GM18502 (cell line): ENCODE results near the gene PRKCD.

Experiments
- ATAC-seq: cut with Tn5 transposase; IDR thresholded peaks from one replicate; pipeline ENCODE4 v1.9.1; 2021; ENCODE audit warnings: mild to moderate bottlenecking; ENCODE audit not compliant: unreplicated experiment, poor library complexity

Gene PRKCD

DNA sequence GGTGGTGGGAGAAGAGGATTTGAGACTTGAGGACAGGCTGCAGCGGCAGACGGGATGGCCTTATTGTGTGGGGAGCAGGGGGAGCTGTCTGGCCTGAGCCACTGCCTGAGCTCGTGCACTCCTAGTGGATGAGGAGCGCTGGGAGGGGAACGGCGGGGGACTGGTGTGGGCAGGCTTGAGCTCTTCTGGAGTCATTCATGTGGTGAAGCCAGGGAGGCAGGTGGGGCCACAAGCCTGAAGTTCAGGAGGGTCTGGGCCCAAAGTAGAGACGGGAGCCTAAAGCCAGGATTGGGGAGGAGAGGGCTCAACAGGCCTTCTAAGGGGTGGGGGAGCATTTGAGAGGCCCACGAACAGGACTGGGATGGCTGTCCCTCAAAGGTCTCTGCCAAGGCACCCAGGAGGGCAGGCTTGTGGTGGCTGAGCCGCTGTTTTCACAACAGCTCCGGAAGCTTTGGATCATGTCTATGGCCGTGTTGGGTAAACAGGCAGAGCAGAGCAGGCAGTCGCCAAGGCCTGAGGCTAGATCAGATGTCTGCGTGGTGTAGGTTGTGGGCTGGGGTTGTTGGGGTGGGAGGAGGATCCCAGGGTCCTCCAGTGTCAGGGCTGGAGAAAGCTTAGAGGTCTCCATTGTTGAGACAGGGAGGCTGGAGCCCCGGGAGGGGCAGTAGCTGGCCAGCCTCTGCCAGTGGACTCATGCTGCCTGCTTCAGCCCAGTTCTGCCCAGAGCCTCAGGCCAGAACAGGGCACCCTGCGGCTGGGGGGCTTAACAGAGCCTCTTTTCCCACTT is 8.2 kb downstream of the PRKCD start:
- ATAC-seq, result no peak

DNA sequence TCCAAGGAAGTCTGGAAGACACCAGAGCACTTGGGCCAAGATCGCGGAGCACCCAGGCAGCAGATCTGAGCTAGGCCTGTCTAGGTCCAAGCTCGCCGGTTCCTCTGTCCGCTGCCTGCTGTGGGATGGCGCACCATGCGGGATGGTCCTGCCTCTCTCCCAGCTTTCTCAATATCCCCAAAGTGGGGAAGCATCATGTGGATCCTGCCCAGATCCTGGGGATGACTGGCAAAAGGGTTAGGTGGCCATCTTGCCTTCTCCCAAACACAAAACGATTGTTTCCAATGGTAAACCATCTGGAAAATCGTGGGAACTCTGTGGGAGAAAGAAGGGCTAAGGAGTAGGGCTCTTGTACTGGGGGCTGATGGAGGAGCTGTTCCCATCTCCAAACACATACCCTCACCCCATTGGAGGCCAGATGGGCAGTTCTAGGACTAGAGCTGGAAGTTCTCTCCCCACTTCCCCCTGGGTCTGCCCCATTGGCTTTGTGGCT is 8.9 kb downstream of the PRKCD start:
- ATAC-seq, result no peak

DNA sequence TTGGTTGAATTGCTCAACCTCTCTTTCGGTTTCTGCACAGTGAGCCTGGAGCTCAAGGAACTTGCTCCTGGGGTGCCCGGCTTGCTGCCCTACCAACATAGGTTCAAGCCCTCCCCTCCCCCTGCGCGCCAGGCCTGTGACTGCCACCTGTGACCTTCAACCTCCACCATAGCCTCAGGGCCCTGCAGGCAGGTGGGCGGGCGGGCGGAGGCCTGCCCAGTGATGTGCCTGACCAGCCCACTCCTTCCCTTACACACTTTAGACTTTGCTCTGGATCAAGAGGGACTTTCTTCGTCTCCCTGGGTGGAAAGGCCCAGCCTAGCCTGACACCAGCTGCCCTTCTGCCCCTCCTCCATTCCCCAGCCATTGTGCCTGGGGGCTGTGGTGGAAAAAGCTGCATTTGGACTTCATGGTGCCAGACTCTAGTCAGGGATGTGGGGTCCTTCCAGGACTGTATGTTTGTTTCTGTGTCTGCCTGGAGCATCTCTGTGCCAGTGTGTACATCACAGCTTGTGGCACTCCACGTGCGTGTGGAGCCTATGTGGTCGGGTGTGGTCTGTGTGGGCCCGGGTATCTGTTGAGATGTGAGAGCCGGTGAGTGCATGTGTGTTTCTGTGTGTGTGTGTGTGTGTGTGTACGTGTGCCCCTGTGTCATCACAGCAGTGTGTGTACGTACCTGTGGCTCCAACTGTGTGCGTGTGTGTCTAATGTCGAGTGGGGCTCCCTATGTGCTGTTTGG is 9.5 kb downstream of the PRKCD start:
- peak; percentile 45 for ATAC-seq

DNA sequence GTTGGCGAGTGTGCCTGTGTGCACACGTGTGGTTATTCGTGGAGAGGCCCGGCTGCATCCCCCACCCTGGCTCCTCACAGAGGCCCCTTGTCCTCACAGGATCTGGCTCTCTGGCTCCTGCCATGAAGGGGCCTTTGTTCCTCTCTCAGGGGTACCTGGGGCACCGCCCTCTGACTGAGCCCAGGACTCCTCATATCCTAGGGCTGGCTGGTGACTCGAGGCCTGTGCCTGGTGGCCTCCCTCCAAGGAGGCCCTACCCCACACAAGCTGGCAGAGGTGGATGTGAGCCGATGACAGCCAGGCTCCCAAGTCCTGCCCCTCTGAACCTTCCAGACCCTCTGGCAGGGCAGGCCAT is 10.0 kb downstream of the PRKCD start:
- no peak for ATAC-seq

DNA sequence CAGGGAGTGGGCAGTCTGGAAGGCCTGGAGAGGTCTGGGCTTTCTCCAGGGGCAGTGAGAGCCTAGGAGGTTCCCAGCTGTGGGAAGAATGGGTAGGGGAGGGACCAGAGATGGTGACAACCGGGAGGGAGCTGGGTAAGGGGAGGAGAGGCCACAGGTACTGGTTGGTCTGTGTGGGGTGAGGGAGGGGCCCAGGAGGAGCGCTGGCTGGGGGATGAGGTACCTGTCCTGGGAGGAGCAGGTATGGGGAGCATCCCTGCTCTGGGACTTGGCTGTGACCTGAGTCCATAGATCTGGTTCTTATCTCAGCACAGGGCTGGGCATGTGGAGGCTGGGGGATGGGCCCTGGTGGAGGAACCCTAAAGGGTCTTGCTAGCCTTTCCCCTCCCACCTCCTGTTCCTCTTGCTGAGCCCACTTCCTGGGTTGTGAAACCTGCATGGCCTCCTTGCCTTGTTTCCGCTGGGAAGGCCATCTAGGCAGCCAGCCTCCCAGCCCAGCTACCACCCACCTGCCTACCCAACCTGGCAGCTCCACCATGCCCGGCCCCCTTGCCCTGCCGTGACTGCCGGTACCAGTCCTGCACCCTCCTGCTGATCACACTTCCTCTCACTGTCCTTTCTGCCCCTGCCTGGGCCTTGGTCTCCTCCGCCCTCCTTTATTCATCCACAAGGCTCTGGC is 11.0 kb downstream of the PRKCD start:
- ATAC-seq, result no peak

DNA sequence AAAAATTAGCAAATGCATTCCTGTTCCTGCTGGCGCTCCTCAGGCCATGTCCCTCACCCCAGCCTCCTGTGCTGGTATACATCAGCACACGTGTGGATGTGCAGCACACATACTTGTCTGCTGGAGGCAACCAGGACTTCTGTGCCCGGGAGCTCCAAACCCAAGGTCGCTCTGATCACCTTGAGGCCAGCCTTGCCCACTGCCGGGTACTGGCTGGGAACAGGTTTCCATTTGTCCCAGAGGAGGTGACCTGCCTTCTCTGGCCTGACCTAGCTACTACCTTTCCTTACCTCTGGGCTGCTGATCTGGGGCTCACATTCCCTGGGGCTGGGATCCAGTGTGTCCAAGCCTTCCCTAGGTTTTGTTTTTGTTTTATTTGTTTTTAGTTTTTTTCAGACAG is 12.1 kb downstream of the PRKCD start:
- ATAC-seq, result no peak

DNA sequence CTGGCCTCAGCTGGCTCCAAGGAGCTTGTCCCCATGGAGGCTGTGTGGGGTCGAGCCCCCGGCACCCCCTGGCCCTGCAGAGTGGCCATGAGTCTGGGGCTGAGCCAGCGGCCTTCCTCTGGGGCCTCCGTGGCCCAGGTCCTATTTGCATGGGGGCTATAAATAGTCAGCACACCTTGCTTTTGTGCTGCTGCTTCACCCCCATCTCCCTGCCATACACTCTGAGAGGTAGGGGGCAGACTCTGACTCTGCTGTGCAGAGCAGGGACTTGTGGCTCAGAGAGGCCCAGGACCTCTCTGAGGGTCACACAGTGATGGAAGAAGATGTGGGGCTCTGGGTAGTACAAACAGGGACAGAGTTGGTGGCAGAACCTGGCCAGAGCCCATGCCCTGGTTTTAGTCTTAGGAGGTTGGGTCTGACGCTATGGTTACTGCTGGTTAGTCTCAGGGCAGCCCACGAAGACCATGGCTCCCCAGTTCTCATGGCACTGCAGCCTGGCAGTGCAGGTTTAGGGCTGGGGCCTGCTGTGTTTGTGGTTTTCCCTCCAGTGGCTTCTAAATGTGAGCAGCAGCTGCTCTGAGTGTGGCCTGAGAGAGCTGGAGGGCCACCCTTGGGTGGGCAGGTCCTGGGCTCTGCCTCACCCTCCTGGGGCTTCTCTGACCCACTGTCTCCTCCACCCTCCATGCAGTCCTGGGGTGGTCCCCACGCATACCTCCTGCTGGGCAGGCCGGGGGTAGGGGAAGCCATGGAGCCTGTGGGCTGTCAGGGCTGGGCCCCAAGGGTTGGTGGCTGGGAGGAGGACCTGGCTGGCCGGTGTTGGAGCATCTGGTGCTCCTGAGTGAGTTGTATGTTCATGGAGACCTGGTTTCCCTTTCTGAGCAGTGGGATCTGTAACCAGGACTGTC is 13.6 kb downstream of the PRKCD start:
- ATAC-seq, result peak; percentile 52

DNA sequence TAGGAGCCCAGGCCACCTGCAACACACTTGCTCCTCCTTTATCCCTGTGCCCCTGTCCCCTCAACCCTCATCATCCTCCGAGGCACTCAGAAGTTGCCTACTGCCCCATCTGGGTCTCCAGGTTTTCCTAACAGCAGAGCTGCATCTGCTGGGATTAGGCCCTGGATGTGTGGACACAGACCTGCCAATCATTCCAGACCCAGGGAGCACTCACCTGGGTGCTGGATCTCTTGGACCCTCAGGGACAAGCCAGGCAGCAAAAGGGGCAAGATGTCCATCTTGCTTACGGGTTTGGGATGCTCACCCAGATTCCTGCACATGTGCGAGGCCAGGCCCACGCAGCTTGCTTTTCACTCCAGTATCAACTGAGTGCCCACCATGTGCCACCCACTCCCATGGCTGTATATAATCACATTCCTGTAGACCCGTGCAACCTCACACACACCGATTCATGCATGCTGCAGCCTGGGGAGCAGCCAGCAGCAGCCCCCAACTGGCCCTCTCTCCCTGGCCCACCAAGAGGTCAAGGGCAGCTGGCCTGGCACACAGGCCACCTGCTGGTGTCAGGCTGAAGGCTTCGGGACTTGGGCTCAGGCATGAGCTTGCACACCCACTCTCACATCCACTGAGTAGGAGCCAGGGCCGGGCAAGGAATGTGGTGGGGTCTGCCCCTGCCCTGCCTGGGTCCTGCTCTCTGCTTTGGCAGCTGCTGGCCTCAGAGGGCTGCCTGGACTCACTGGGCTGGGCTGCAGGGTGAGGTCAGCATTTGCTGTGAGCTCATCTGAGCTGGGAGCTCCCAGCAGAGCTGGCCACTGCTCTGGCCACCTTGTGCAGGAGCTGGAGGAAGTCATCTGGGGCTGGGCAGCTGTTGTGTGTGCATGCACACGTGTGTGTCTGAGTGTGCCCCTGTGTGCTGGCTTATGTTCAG is 14.9 kb downstream of the PRKCD start:
- no peak for ATAC-seq

DNA sequence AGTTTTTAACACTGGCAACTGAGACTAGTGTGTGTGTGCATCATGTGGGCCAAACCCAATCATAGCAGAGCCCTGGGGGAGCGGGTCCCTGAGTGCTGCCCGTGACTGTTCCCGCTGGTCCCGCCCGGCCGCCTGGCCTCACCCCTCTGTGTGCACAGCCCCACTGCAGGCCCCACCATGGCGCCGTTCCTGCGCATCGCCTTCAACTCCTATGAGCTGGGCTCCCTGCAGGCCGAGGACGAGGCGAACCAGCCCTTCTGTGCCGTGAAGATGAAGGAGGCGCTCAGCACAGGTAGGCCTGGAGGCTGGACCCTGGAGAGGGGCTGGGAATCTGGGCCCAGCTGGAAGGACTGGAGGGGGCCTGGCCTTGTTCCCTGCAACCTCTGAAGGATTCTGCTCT is 17.2 kb downstream of the PRKCD start:
- ATAC-seq, result no peak

DNA sequence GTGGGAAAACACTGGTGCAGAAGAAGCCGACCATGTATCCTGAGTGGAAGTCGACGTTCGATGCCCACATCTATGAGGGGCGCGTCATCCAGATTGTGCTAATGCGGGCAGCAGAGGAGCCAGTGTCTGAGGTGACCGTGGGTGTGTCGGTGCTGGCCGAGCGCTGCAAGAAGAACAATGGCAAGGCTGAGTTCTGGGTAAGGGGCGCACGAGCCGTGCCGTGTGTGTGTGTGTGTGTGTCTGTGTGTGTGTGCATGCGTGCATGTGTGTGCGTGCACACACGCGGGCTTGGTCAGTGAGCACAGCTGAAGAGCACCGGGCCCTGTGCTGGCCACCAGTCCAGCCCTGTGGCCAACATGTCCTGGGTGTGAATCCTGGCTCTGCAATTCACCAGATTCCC is 18.6 kb downstream of the PRKCD start:
- ATAC-seq, result no peak

DNA sequence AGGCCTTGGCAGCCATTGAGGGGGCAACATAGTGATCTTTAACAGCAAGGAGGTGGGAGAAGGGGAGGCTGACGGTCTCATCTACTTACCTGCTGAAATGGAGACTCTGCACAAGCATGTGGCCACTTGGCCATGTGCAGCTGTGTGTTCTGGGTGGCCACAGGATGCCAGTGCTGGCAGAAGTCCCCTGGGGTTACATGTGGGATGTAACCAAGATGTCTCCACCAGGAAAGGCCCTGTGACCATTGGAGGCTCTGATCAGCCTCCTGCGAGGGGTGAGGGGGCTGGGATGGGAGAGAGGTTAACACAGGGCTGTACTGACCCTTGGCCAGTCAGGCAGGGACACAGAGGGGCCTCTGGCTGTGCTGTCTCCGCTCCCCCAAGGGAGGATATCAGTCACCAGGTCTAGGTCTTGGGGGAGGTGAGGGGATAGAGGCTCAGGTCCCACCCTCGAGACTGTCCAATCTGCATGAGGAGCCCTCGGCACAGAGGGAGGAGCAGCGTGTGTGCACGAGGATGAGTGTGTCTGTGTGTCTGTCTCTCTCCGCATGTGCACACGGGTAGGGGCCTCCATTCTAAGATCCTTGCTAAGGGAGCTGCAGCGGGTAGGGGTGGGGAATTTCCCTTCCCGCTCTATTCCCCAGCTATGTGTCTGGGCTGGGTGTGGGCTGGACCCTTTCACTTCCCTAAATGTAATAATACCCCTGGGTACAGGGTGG is 19.5 kb downstream of the PRKCD start:
- peak; percentile 93 for ATAC-seq

DNA sequence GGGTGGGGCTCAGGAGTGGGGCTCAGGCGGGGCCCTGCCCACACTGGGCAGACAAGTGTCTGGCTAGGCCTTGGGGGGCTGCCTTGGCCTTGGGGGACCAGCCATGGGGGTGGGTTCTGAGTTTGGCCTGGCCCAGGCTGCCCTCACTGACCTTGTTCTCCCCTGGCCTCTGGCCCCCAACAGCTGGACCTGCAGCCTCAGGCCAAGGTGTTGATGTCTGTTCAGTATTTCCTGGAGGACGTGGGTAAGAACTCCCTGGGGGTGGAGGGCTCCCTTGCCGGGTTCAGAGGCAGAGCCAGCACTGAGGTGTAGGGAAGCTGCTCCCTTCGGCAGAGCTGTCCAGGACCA is 20.0 kb downstream of the PRKCD start:
- peak; percentile 18 for ATAC-seq

DNA sequence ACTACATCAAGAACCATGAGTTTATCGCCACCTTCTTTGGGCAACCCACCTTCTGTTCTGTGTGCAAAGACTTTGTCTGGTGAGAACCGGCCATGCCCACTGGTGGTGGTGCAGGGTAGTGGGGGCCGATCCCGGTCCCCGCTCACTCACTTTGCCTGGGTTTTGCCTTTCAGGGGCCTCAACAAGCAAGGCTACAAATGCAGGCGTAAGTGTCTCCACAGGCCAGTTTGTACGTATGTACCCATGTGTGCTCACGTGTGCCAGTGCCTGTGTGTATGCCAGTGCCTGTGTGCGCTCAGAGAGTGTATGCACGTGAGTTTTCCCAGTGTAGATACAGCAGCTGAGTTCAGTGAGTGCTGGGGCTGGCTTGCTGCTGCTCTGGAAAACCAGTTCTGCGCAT is 20.5 kb downstream of the PRKCD start:
- no peak for ATAC-seq

DNA sequence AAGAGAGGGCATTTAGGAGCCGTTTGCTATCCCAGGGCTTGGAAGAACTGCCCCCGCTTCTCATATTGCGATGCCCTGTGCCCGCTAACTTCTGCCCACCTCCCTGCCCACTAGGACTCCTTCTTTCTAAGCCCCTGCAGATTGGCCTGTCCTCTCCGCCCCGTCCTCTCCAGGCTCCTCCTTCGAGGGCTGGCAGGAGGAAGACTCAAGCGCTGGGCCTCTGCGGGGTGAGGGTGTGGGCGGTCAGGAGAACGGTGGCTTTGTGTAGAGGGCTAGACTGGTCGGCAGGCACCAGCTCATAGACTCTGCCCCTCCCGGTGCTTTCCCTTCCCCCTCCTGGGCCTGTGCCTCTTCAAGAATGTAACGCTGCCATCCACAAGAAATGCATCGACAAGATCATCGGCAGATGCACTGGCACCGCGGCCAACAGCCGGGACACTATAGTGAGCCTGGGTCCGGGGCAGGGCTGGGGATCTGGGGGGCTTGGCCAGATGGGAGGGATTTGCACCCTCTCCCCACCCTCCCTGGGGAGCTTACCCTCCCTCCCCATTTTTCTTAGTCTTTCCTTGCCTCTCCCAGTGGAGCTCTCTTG is 21.9 kb downstream of the PRKCD start:
- ATAC-seq, result no peak

DNA sequence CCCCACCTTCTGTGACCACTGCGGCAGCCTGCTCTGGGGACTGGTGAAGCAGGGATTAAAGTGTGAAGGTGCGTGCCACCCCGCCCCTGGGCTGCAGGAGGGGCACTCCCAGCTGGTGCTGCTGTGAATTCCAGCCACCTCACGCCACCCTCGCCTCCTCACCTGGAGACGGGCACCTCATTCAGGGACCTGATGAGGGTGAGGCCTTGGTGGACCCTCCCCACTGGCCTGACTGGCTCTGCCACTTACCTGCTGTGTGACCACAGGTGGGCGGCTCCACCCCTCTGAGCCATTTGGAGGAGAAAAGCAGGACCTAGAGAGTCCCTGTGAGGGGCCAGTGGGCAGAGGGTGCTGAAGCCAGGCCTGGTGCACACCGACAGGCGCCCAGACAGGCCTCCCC is 22.5 kb downstream of the PRKCD start:
- no peak for ATAC-seq

DNA sequence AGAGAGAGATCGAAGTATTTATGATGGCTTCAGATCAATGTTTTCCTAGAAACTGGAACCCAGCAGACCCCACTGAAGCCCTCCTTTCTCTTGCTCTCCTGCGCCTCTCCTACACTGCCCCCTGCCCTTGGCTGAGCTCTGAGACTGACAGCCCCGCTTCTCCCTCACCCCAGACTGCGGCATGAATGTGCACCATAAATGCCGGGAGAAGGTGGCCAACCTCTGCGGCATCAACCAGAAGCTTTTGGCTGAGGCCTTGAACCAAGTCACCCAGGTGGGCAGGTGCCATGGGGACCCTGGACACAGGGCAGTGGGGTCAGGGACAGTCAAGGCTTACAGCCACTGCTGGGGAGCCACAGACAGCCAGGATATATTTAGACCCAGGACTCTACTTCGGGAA is 23.7 kb downstream of the PRKCD start:
- ATAC-seq, result no peak

DNA sequence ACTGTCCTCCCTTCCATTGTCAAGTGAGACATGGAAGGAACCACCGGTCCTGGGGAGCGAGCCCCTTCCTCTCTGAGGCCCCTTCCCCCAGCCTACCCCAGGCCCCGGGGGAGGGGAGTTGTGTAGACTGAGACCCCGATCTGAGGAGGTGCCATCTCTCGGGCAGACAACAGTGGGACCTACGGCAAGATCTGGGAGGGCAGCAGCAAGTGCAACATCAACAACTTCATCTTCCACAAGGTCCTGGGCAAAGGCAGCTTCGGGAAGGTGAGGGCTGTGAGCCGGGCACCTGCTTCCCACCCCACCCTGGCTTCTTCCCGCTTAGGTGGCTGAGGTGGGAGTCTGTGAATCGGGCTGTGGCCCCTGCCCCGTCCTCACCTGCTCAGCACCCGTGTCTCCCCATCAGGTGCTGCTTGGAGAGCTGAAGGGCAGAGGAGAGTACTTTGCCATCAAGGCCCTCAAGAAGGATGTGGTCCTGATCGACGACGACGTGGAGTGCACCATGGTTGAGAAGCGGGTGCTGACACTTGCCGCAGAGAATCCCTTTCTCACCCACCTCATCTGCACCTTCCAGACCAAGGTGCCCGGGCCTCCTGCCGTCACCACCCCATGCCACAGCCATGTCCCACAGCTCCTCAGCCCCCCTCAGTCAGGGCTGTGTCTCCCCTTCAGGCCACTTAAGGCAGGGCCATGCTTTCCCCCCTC is 24.9 kb downstream of the PRKCD start:
- ATAC-seq, result no peak

DNA sequence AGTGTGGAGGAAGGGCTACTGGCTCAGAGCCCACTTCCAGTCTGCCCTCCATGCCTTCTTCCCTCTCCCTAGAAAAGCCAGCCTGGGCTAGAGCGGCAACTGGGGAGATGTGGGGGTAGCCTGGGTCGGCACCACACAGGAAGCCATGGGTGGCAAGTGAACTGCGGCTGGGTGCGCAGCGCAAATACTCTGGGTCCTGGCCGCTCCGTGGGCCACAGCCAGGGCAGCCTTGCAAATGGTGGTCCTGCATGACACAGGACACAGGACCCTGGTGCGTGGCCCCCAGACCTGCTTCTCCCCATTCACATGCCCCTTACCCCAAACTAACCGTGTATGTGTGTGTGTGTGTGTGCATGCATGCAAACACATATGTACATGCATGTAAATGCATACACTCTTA is 25.7 kb downstream of the PRKCD start:
- no peak for ATAC-seq
